ENCODE data around the gene PMIS2. TPM values are rescaled to one million over a fixed set of nuclear protein-coding genes. Genes with fewer than 3 reads are reported as not detected.

The PMIS2 gene
- total and polyA plus RNA-seq, 2 of the 8 experiments (the other 6 are each of a cell fraction or from before 2014, with no cell fraction given) = not detected

- POLR2A ChIA-PET (ENCODE audit: partially characterized antibody) = interaction anchor here (0.6 kb wide), 1 partner anchor 35 kb away, joined by 5 read pairs; no protein-coding TSS in a partner anchor
- 20% methylated on average over 7 of the region's 27 CpGs; no CpG with 5 or more reads in 1 of the 2 experiments for whole genome bisulfite sequencing, 2 experiments (ENCODE audit: extremely low coverage in 1 of 2, insufficient coverage in 1 of 2, insufficient read length in 1 of 2, insufficient replicate concordance in 2 of 2, low coverage in 1 of 2, low lambda C conversion rate in 2 of 2, missing lambda C conversion rate in 1 of 2)
- Histone ChIP-seq H2BK20ac (ENCODE audit: low read length) (no peak overlapping the region), H2BK12ac (ENCODE audit: low read depth, low read length) (no peak overlapping the region), H2BK120ac (replicated peaks; ENCODE audit: low read depth, low read length) (no peak overlapping the region), H3K36me3 (ENCODE audit: control insufficient read depth in 2 of 4, insufficient read depth in 4 of 4, low read length in 3 of 4) (peaks cover 3 to 18% (median 9%) of the 10 kb centered on the region in 4 experiments; a peak in 6 of 8 replicates), H3K9ac (replicated peaks in 1 of 4; ENCODE audit: extremely low read depth in 1 of 4, low read depth in 3 of 4, low read length in 3 of 4) (peak overlapping the region; percentile 80 to 85 (median 84)), H3K4me1 (replicated peaks in 1 of 4; ENCODE audit: control insufficient read depth in 3 of 4, insufficient read depth in 4 of 4, low read length in 3 of 4) (peaks cover 0 to 13% (median 2%) of the 10 kb centered on the region in 4 experiments; a peak in 3 of 7 replicates), H3K79me2 (ENCODE audit: control insufficient read depth in 1 of 2, insufficient read depth in 2 of 2, low read length in 2 of 2) (peaks cover 0 to 31% of the 10 kb centered on the region in 2 experiments; a peak in 2 of 4 replicates), H3K27ac (ENCODE audit: low read depth, low read length) (peak overlapping the region; percentile 44; the same call in 1 of the 2 replicates), H4K20me1 (replicated peaks in 1 of 2; ENCODE audit: control insufficient read depth in 1 of 2, insufficient read depth in 2 of 2, low read length in 2 of 2) (peaks cover 4 to 15% of the 10 kb centered on the region in 2 experiments), H3K4me3 (ENCODE audit: extremely low read depth in 1 of 4, insufficient read depth in 2 of 4, low read depth in 3 of 4, low read length in 4 of 4) (peak overlapping the region; percentile 88 to 97 (median 94)), H3K9me3 (ENCODE audit: insufficient read depth in 2 of 2, low read depth in 1 of 2, low read length in 1 of 2) (no peaks in the 10 kb centered on the region), H2AFZ (ENCODE audit: low read length) (no peak overlapping the region; the same call in 1 of the 2 replicates), H2BK5ac (ENCODE audit: low read depth, low read length) (no peak overlapping the region; the same call in 1 of the 2 replicates), H3K23me2 (ENCODE audit: low read depth, low read length) (peaks cover 10% of the 10 kb centered on the region; the same call in 1 of the 2 replicates), H4K91ac (replicated peaks; ENCODE audit: insufficient read length, low read length) (peak overlapping the region; percentile 59), H3K4me2 (ENCODE audit: insufficient read depth in 1 of 2, low read depth in 2 of 2, low read length in 2 of 2) (peak overlapping the region; percentile 84 to 88), H2AK5ac (ENCODE audit: low read depth, low read length) (no peak overlapping the region), H3K56ac (replicated peaks; ENCODE audit: insufficient read length, low read depth, low read length) (peak overlapping the region; percentile 90), H3K18ac (ENCODE audit: extremely low read depth, low read length) (peak overlapping the region; percentile 95), H2BK15ac (ENCODE audit: low read length) (no peak overlapping the region), H4K5ac (ENCODE audit: insufficient read length, low read depth, low read length) (peak overlapping the region; percentile 78), H3K27me3 (replicated peaks in 1 of 4; ENCODE audit: control insufficient read depth in 3 of 4, extremely low read depth in 1 of 4, insufficient read depth in 3 of 4, low read length in 3 of 4) (no peaks in the 10 kb centered on the region), H3K79me1 (ENCODE audit: low read depth, low read length) (peaks cover 18% of the 10 kb centered on the region; the same call in 1 of the 2 replicates), H3K14ac (ENCODE audit: insufficient read length) (no peak overlapping the region), H3K4ac (replicated peaks; ENCODE audit: insufficient read length, low read depth, low read length) (peak overlapping the region; percentile 95), H4K8ac (ENCODE audit: extremely low read depth, insufficient read depth, low read length) (peak overlapping the region; percentile 88), H3K23ac (ENCODE audit: insufficient read length) (no peak overlapping the region)
- no peak for FAIRE-seq
- DNase-seq (ENCODE audit: low read depth in 1 of 2, low spot score in 2 of 2) = no peak
- TF ChIP-seq CTCF (IDR thresholded peaks at IDR 0.05; ENCODE audit: control extremely low read depth in 1 of 3, insufficient read depth in 1 of 3, low read depth in 1 of 3, low read length in 3 of 3) = no peak
- TF ChIP-seq MAX (IDR thresholded peaks at IDR 0.05) = peak; percentile 67; the same call in 1 of the 2 replicates
- 0 out of 2 replicates have a peak, but pooled peaks have one; percentile 5 for TF ChIP-seq E2F6 (IDR thresholded peaks at IDR 0.05)
- TF ChIP-seq KDM5A (IDR thresholded peaks at IDR 0.05; ENCODE audit: low read length) = 0 out of 2 replicates have a peak, but pooled peaks have one; percentile 12
- peak; percentile 39 for TF ChIP-seq ASH2L (IDR thresholded peaks at IDR 0.05; ENCODE audit: low read length)
- CTCF ChIA-PET (ENCODE audit: partially characterized antibody) = interaction anchor here (0.8 to 4.5 kb wide), 3 partner anchors 36 to 149 kb away, joined by 3 to 65 read pairs (median 28); no protein-coding TSS in a partner anchor
These were observed 40.1 kb upstream of the PMIS2 start for GRCh38 chr19:35545855-35546381.
